Epithelial cell of esophagus (primary cell): Measurements from ENCODE around the gene LAT.

Source experiments
- DNase-seq: peaks from one replicate; pipeline ENCODE4 v3.0.0; 2010; ENCODE audit warnings: low read depth
- H3K4me3 ChIP-seq: 2 replicates; pipeline ENCODE4 v1.5.1; 2011; ENCODE audit warnings: mild to moderate bottlenecking, low read length, control low read depth
- TF ChIP-seq, protein P1 (sequence below): IDR thresholded peaks from 2 replicates; pipeline ENCODE4 v1.5.1; 2011; ENCODE audit warnings: low read depth, mild to moderate bottlenecking, low read length, control low read depth, inconsistent platforms; ENCODE audit not compliant: insufficient read depth; ENCODE audit errors: missing control alignments

The LAT gene

DNA sequence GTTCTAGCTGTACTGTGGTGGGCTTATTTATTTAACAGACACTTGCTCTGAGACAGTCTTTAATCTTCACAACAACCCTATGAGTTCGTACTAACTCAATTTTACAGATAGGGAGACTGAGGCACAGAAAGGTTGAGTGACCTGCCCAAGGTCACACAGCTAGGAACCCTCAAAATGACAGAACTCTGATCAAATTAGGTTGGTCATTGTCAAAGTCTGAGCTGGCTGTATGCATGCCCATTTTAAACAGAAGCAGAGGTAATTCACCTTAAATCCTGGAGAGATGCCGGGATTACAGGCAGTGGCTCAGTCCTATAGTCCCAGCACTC lies 24.9 kb downstream of the LAT start:
- H3K4me3 ChIP-seq, result no peak overlapping the region
- TF ChIP-seq, protein P1, sequence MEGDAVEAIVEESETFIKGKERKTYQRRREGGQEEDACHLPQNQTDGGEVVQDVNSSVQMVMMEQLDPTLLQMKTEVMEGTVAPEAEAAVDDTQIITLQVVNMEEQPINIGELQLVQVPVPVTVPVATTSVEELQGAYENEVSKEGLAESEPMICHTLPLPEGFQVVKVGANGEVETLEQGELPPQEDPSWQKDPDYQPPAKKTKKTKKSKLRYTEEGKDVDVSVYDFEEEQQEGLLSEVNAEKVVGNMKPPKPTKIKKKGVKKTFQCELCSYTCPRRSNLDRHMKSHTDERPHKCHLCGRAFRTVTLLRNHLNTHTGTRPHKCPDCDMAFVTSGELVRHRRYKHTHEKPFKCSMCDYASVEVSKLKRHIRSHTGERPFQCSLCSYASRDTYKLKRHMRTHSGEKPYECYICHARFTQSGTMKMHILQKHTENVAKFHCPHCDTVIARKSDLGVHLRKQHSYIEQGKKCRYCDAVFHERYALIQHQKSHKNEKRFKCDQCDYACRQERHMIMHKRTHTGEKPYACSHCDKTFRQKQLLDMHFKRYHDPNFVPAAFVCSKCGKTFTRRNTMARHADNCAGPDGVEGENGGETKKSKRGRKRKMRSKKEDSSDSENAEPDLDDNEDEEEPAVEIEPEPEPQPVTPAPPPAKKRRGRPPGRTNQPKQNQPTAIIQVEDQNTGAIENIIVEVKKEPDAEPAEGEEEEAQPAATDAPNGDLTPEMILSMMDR, result no peak
- no peak for DNase-seq

DNA sequence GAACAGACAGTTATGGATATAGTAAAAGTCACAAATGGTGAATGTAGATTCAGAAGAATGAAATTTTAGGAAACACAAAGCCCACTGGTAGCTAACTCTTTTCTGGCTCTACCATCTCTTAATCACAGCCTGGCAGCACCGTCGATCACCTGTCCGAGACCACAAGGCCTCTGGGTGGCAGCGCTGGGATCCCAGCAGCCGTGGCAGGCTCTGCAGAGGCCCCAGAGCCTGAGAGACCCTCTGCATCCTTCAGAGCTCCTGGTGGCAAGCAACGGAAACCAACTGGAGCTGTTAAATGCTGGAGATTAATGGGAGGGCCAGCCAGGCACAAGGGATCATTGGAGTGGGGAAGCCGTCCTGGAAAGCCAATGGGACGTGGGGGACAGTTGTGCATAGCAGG lies 26.3 kb downstream of the LAT start:
- no peak for DNase-seq
- H3K4me3 ChIP-seq, result no peak overlapping the region
- TF ChIP-seq, protein P1, result no peak

DNA sequence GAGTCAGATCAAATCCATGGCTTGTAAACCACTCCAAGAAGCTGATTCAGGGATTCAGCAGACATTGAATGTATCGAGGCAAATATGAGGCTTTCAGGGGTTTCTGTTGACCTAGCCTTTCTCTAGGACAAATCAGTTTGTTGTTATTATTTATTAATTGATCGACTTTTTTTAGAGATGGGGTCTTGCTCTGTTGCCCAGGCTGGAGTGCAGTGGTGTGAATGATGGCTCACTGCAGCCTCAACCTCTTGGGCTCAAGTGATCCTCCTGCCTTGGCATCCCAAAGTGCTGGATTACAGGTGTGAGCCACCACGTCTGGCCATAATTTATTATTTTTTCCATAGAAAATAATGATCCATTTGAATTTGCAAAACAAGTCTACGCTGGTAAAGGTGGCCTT lies 27.0 kb downstream of the LAT start:
- DNase-seq, result no peak
- TF ChIP-seq, protein P1, result no peak
- H3K4me3 ChIP-seq, result no peak overlapping the region

DNA sequence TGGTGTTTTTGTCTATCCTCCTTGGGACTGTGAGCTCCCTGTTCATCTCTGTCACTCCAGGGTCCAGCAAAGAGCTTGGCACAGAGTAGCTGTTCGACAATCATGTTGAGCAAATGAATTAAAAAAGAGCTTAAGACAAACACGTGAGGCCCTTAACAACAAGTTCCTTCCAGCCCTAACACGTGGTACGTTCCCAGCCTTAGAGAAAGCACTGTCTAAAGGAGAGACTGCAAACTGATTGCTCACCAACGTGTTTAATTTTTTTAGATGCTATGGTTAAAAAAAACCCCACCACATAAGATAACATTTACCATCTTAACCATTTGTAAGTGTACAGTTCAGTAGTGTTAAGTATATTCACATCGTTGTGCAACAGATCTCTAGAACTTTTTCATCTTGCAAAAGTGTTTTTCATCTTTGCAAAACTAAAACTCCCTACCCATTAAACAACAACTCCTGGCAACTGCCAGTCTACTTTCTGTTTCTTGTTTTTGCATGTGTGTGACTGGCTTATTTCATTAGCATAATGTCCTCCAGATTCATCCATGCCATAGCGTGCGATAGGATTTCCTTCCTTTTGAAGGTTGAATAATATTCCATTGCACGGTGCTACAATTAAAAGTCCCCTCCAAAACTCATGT lies 28.2 kb downstream of the LAT start:
- H3K4me3 ChIP-seq, result no peak overlapping the region
- DNase-seq, result peak; percentile 24
- TF ChIP-seq, protein P1, result no peak

DNA sequence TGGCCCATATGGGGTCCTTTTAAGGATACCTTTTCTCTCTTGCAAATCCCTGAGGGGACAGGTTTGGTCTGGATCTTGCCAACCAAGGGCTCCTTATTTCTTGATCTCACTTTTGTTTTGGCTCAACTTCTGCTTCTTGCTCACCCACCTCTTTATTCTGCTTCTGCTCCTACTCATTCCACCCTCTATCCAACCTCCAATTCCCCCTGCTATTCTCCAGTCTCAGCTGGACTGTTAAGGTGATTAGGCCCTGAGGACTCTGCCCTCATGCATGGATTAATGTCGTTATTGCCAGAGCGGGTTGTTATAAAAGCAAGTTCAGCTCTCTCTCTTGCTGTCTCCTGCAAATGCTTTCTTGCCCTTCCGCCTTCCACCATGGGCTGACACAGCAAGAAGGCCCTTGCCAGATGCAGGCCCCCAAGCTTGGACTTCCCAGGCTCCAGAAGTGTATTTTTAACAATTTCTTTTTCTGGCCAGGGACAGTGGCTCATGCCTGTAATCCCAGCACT lies 29.8 kb downstream of the LAT start:
- no peak for DNase-seq
- TF ChIP-seq, protein P1, result no peak
- H3K4me3 ChIP-seq, result no peak overlapping the region

DNA sequence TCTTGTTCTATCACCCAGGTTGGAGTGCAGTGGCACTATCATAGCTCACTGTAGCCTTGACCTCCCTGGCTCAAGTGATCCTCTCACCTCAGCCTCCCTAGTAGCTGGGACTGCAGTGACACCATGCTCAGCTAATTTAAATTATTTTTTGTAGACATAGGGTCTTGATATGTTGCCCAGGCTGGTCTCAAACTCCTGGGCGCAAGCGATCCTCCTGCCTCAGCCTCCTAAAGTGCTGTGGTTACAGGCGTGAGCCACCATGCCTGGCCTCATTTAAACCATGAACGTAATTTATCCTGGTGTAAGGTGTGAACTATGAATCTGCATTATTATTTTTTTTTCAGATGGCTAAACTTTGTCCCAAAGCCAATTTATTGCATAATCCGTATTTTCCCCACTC lies 37.3 kb downstream of the LAT start:
- DNase-seq, result no peak
- H3K4me3 ChIP-seq, result no peak overlapping the region
- TF ChIP-seq, protein P1, result no peak

DNA sequence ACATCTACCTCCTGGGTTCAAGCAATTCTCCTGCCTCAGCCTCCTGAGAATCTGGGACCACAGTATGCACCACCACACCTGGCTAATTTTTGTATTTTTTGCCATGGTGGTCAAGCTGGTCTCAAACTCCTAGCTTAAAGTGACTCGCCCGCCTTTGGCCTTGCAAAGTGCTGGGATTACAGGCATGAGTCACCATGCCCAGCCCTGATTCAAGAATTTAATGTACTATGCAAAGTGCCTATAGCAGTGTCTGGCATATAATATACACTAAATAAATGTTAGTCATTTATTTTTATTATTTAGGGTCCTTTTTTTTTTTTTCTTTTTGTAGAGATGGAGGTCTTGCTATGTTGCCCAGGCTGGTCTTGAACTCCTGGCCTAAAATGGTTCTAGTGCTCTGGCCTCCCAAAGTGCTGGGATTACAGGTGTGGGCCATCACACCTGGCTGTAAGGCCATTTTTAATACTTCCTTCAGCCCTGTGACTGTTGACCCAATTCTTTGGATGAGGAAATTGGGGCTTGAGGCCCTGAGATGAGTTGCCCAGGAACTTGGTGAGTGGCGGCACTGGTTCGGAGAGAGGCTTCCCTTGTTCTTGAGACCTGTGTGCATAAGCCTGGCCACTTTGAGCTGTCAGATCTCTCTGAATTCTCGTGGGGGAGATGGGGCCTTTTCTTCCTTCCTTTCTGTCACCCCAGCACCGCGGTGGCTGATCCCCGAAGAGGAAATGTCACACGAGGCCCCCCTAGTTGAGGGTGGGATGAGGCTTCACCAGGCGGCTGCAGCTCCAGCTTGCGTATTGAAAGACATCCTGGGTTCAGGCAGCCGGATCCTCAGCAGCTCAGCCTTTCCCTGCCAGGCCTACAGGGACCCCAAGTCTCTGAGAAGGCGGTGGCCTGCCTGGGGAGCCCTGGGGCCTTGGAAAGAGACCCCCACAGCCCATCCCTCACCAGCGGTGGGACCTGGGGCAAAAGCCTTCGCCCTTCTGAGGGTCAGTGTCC lies 38.7 kb downstream of the LAT start:
- peak; percentile 47 for DNase-seq
- H3K4me3 ChIP-seq, result no peak overlapping the region
- TF ChIP-seq, protein P1, result no peak
